ENCODE results near the gene SNX21. TPM values are rescaled to one million over a fixed set of nuclear protein-coding genes. Genes with fewer than 3 reads are reported as not detected.

The SNX21 gene, protein sequence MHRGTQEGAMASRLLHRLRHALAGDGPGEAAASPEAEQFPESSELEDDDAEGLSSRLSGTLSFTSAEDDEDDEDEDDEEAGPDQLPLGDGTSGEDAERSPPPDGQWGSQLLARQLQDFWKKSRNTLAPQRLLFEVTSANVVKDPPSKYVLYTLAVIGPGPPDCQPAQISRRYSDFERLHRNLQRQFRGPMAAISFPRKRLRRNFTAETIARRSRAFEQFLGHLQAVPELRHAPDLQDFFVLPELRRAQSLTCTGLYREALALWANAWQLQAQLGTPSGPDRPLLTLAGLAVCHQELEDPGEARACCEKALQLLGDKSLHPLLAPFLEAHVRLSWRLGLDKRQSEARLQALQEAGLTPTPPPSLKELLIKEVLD
- 11.9 and 14.9 TPM in 2 replicates for total RNA-seq
- 11.6 and 14.8 TPM in 2 replicates for polyA plus RNA-seq
- polyA plus RNA-seq (2011; cell fraction: cytosol; rRNA removed): 7.3 and 9.8 TPM in 2 replicates
- polyA plus RNA-seq (2011; cell fraction: nucleus; rRNA removed): 12.0 and 14.0 TPM in 2 replicates
- polyA plus RNA-seq (2012): 7.8 and 9.5 TPM in 2 replicates
- polyA minus RNA-seq: 4.9 and 7.1 TPM in 2 replicates
- polyA minus RNA-seq (2011; cell fraction: cytosol; rRNA and poly(A)+ RNA removed): 4.9 TPM
- polyA minus RNA-seq (2011; cell fraction: nucleus; rRNA and poly(A)+ RNA removed): 5.7 and 9.9 TPM in 2 replicates
- percentile 54 among the genes with signal in this experiment for Bru-seq, nascent RNA
- BruChase-seq, experiment 1, labeled RNA remaining after a 6-hour chase: percentile 57 among the genes with signal in this experiment
- BruChase-seq, experiment 2, labeled RNA remaining after a 2-hour chase: percentile 54 among the genes with signal in this experiment
- long read RNA-seq, transcript SNX21-212 (4 exons, 1,607 nt): major isoform, 5 of 27 reads
- long read RNA-seq, partial matches to known transcripts: 1 of 27 reads
- long read RNA-seq, other reads (novel, unspliced or antisense): 15 of 27 reads

DNA sequence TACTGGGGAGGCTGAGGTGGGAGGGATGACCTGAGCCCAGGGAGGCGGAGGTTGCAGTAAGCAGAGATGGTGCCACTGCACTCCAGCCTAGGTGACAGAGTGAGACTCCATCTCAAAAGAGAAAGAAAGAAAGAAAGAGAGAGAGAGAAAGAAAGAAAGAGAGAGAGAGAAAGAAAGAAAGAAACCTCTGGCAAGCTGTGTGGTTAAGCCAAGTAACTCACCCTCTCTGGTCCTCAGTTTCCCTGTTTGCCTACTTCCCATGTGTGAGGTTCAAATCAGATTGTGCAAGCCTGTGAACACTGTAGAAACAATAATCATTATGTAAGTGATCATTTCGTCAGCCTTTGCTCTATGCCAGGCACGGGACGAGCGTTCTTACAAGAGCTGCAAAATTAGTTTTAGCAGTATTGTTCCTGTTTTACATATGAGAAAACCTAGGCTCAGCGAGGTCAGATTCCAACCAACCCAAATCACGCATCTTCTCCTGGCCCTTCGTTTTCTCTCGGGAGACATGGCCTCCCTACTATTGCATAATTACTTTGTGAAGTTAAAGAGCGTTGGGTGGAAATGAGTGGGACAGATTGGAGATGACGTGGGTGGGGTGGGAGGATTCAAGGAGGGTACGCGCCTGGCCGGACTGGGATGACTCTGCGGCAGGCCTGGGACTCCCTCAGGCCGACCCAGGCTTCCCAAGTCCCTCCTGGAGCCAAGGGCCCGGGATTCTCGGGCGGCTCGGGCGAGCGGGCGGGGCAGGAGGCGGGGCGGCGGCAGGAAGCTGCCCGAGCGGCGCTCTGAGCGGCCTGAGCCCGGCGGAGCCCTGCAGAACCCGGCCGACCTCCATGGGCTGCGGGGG, at the start of gene SNX21:
SNX21 (plus strand) TSS at position 770 of the 853 bp plus-strand sequence. CDS start 121 bp downstream, outside the sequence.
- CTCF ChIA-PET: interaction anchor here (0.6 to 1.9 kb wide), 7 partner anchors 9 to 137 kb away, joined by 3 to 14 read pairs (median 5); no protein-coding TSS in a partner anchor
- dilution Hi-C loops (cut with MboI; ENCODE audit: extremely low pct_ligation_motif_present, low sequenced_read_pairs) (no loop called here), intact Hi-C loops (cut with micrococcal nuclease) (no loop called here)
- TF ChIP-seq EZH2 (IDR thresholded peaks at IDR 0.05; ENCODE audit: borderline replicate concordance, low read depth, low read length, severe bottlenecking) (no peak), JUN (IDR thresholded peaks at IDR 0.05; ENCODE audit: borderline replicate concordance, insufficient read depth, insufficient read length, low read depth) (no peak), POLR2AphosphoS5 (IDR thresholded peaks at IDR 0.05; ENCODE audit: insufficient read depth, low read depth, low read length) (no peak), GATA2 (IDR thresholded peaks at IDR 0.05; ENCODE audit: insufficient read depth, insufficient read length, low read depth, low read length) (no peak), FOS (IDR thresholded peaks at IDR 0.05; ENCODE audit: borderline replicate concordance, insufficient read depth, low read length) (no peak), POLR2A (IDR thresholded peaks at IDR 0.05; ENCODE audit: low read depth, low read length) (no peak), MYC (IDR thresholded peaks at IDR 0.05; ENCODE audit: low read depth, low read length) (no peak)
- TF ChIP-seq, protein P1, sequence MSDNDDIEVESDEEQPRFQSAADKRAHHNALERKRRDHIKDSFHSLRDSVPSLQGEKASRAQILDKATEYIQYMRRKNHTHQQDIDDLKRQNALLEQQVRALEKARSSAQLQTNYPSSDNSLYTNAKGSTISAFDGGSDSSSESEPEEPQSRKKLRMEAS (IDR thresholded peaks at IDR 0.05; ENCODE audit: insufficient read depth, insufficient read length): no peak
- TF ChIP-seq, protein P2, sequence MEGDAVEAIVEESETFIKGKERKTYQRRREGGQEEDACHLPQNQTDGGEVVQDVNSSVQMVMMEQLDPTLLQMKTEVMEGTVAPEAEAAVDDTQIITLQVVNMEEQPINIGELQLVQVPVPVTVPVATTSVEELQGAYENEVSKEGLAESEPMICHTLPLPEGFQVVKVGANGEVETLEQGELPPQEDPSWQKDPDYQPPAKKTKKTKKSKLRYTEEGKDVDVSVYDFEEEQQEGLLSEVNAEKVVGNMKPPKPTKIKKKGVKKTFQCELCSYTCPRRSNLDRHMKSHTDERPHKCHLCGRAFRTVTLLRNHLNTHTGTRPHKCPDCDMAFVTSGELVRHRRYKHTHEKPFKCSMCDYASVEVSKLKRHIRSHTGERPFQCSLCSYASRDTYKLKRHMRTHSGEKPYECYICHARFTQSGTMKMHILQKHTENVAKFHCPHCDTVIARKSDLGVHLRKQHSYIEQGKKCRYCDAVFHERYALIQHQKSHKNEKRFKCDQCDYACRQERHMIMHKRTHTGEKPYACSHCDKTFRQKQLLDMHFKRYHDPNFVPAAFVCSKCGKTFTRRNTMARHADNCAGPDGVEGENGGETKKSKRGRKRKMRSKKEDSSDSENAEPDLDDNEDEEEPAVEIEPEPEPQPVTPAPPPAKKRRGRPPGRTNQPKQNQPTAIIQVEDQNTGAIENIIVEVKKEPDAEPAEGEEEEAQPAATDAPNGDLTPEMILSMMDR (IDR thresholded peaks at IDR 0.05; ENCODE audit: extremely low read depth in 1 of 2, insufficient read depth in 1 of 2, low read depth in 1 of 2, low read length in 2 of 2): no peak
- Histone ChIP-seq H3K4me1 (ENCODE audit: control insufficient read depth, extremely low read depth, insufficient read depth, low read length) (peaks cover 20% of the 10 kb centered on the region), H3K9me3 (replicated peaks; ENCODE audit: control insufficient read depth, insufficient read depth, low read length) (no peaks in the 10 kb centered on the region), H3K4me2 (ENCODE audit: insufficient read depth, low read length) (peak within 1 kb of the TSS; percentile 90), H3K4me3 (replicated peaks in 1 of 3; ENCODE audit: insufficient read depth in 1 of 3, low read depth in 1 of 3, low read length in 3 of 3) (peak within 1 kb of the TSS; percentile 35 to 64 (median 47)), H3K27me3 (ENCODE audit: control insufficient read depth in 2 of 2, insufficient read depth in 2 of 2, low read length in 2 of 2) (no peaks in the 10 kb centered on the region), H3K27ac (ENCODE audit: insufficient read depth, low read depth, low read length) (peak within 1 kb of the TSS; percentile 71), H2AFZ (ENCODE audit: low read depth, low read length) (peak within 1 kb of the TSS; percentile 98), H3K9me1 (replicated peaks; ENCODE audit: control insufficient read depth, extremely low read depth, insufficient read depth, low read length) (no peaks in the 10 kb centered on the region), H4K20me1 (replicated peaks; ENCODE audit: control insufficient read depth, extremely low read depth, insufficient read depth, low read length) (no peaks in the 10 kb centered on the region), H3K79me2 (ENCODE audit: control insufficient read depth, insufficient read depth, low read length) (no peaks in the 10 kb centered on the region), H3K36me3 (ENCODE audit: control insufficient read depth in 2 of 2, extremely low read depth in 1 of 2, insufficient read depth in 2 of 2, low read length in 2 of 2) (no peaks in the 10 kb centered on the region), H3K9ac (replicated peaks; ENCODE audit: extremely low read depth, insufficient read depth, low read length) (peak within 1 kb of the TSS; percentile 89)
- DNase-seq (ENCODE audit: low read depth, low spot score): peak; percentile 78
- POLR2A ChIA-PET: interaction anchor here (0.6 kb wide), 1 partner anchor 42 kb away, joined by 7 read pairs; no protein-coding TSS in a partner anchor
- FAIRE-seq: peak; percentile 88
- BruUV-seq (replicated peaks): TSS peak; percentile 60
